ENCODE measurements around the gene ATP6V0D1.

DNA sequence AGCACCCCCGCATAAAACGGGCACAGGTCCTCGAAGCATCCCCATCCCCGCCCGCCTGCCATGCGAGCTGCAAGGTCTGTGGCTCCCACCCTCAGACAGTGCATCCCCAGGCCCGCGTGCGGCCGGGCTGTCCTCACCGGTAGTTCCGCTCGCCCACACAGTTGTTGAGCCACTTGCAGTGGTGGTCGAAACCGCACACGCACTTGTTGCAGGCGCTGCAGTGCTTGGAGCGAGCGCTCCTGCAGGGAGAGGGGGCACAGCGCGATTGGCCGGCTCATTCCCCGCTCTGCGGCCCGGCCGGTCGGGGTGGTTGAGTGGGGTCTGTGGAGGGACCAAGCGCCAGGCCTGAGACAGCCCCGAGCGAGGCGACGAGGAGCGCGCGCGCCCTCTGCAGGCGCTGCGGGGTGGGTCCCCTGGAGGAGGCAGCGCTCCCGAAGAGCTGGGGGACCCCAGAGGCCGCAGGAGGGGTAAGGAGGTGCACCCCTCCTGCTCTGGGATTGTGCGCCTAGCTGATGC lies 81.7 kb downstream of the ATP6V0D1 start:
- TF ChIP-seq, protein P1, sequence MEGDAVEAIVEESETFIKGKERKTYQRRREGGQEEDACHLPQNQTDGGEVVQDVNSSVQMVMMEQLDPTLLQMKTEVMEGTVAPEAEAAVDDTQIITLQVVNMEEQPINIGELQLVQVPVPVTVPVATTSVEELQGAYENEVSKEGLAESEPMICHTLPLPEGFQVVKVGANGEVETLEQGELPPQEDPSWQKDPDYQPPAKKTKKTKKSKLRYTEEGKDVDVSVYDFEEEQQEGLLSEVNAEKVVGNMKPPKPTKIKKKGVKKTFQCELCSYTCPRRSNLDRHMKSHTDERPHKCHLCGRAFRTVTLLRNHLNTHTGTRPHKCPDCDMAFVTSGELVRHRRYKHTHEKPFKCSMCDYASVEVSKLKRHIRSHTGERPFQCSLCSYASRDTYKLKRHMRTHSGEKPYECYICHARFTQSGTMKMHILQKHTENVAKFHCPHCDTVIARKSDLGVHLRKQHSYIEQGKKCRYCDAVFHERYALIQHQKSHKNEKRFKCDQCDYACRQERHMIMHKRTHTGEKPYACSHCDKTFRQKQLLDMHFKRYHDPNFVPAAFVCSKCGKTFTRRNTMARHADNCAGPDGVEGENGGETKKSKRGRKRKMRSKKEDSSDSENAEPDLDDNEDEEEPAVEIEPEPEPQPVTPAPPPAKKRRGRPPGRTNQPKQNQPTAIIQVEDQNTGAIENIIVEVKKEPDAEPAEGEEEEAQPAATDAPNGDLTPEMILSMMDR (IDR thresholded peaks at IDR 0.05 in 8 of 11, conservative IDR thresholded peaks at IDR 0.05 in 3 of 11), result peak; percentile 45 to 90 (median 79)
- TF ChIP-seq POLR2AphosphoS5 (IDR thresholded peaks at IDR 0.05), result peak; percentile 18 to 68 (median 59)
- no peak for TF ChIP-seq POLR2A (IDR thresholded peaks at IDR 0.05)
